Stimulated activated CD8-positive, alpha-beta memory T cell treated with anti-CD3 and anti-CD28 coated beads, Interleukin-12 subunit alpha, Interleukin-12 subunit beta, amount 100 ng/mL, for 24 hours (primary cell): Measurements from ENCODE around the gene ESYT2.

Source experiments
- DNase-seq: peaks from one replicate; pipeline ENCODE4 v3.0.0-alpha.2; 2020; ENCODE audit errors: extremely low read depth

The ESYT2 gene

DNA sequence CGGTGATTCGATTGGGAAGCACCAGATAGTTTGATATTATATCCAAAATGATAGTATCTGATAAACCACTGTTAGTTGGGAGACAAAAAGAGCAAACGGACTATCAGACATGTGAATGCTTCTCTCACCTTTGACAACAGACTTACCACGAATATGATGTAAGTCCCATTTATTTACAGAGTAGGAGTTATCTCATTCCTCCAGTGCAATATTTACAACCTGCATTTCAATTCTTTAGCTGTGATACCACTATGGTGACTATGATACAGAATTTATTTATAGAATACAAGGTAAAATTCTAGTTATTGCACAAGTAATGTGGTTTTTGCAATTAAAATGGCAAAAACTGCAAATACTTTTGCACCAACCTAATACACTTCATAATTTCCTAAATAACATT lies 61.6 kb downstream of the ESYT2 start:
- no peak for DNase-seq

DNA sequence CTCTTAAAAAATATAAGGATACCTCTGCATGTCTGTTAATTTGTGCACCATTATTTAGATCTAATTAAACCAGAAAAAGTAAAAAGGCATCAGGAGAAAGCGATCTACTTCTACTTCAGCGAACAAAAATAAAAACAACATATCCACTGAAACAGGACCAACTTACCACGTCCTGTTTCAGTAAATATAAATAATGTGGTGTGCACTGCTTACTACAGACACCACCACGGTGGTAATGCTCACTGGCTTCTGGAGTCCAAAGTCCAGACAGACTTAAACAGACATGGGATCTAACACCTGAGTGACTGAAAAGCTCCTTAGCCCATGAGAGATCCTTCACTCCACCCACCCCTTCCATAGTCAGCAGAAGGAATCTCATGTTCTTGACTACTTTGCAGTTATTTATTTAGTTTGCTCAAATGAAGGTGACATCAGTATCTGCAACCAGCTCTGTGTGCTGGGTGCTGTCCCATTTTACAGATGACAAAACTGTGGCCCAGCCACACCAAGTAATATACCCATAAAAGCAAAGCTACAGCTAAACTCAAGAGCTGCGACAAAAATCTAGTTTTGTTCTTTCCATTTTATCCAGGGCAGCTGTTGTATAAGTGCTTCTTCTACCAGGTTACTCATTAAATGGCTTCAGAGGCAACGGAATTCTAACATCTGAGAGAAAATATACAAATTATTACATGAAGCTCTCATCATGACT lies 62.6 kb downstream of the ESYT2 start:
- DNase-seq = no peak

- no peak for DNase-seq
These were observed 64.3 kb downstream of the ESYT2 start for GRCh38 chr7:158765020-158765419.

DNA sequence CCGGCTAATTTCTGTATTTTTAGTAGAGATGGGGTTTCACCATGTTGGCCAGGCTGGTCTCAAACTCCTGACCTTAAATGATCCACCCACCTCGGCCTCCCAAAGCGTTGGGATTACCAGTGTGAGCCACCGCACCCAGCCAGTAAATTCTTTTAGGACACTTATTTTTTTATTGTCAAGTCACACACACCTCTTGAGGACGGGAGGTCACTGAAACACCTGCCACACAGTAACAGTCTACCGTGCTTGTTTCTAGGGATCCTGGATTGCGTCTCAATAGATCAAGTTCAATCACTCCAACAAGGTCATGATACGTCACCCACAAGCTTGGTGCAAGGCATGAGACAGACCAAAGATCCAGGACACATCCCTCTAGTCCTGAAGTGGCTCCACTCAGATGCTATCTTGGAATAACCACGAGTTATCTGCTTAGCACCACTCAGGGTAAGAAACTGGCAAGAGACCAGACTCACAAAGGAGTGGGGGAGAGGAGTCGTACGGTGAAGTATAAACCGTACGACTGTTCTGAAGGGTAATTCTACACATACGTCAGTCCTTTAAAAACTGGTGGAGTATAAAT lies 65.8 kb downstream of the ESYT2 start:
- DNase-seq = no peak

- DNase-seq = no peak
These were observed 67.4 kb downstream of the ESYT2 start for GRCh38 chr7:158761945-158762344.

GRCh38 chr7:158760936-158761335 lies 68.4 kb downstream of the ESYT2 start:
- DNase-seq = no peak

DNA sequence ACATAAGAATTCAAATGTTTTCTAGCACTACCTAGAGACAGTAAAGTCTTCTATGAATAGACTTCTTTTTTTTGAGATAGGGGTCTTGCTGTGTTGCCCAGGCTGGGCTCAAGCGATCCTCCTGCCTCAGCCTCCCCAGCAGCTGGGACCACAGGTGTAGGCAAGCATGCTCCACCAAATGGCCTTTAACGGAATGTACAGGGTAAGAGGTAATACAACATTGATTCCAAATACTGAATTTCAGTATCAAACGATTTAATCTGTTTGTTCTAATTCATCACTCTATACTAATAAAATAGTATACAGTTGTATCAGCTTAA lies 68.9 kb downstream of the ESYT2 start:
- DNase-seq = no peak

DNA sequence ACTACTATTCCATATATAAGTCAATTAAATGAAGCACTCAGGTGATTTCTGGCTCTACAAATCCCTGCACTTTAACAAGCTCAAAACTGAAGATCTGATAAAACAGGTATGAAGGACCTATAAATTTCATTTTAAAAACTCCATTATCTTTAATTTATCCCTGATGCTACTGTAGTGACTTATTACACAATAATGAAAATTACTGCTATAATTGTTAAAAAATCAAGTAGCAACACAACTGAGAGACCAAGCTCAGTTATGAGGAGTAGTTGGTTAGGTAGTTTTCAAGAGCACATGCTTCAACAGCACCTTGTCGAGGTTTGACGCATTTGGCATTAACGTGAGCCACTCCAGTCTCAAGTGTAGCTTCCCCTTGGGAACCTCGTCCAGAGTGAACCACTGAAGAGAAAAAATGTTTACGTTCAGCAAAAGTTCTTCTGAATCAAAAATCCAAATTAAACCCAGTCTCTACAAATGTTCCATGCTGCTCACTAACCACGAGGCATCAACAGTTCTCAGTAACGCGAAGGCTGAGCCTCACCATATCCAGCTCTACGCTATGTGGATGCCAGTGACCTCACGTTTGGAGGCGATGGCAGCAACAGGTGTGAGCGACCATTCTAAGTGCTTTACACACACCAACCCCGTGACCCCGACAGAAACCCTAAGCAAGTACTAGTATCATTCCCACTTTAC lies 69.4 kb downstream of the ESYT2 start:
- DNase-seq = no peak

DNA sequence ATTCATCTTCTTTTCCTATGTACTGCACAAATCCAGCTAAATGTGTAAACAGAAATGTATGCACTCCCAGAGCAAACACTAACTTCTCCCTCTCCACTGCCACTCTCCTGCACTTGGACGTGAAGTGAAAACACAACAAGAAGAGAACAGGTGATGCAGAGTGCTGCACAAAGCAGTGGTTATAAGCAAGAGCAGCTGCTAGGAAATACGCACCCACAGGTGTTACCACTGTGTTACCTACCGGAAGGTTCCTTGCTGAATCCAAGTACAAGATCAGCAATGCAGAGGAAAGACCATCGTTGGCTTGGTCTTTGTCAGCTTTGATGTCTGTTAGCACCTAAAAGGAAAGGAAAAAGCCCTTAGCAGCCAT lies 70.1 kb downstream of the ESYT2 start:
- DNase-seq = no peak

- DNase-seq = no peak
These were observed 70.6 kb downstream of the ESYT2 start for GRCh38 chr7:158758586-158759244.

GRCh38 chr7:158757404-158757989 lies 71.8 kb downstream of the ESYT2 start:
- DNase-seq = no peak

GRCh38 chr7:158754746-158755444 lies 74.4 kb downstream of the ESYT2 start:
- no peak for DNase-seq

- DNase-seq = no peak
These were observed 75.4 kb downstream of the ESYT2 start for GRCh38 chr7:158753900-158754299.

DNA sequence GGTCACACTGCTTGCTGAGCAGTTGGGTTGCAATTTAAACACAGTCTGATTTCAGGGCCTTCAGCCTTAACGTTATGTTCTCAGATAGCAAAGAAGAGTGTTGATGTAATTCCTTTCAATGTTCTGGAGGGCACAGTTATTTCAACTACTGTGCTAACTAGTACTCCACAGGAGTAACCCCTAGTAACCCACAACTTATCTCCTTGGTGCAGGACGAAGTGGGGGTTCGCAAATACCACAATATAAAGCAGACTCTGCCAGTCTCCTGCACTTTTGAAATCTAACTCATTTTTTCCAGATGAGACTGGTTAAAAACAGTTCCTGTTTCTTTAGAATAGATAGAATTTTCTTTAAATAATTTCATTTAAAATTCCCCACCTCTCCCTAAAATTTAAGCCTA lies 77.6 kb downstream of the ESYT2 start:
- no peak for DNase-seq

DNA sequence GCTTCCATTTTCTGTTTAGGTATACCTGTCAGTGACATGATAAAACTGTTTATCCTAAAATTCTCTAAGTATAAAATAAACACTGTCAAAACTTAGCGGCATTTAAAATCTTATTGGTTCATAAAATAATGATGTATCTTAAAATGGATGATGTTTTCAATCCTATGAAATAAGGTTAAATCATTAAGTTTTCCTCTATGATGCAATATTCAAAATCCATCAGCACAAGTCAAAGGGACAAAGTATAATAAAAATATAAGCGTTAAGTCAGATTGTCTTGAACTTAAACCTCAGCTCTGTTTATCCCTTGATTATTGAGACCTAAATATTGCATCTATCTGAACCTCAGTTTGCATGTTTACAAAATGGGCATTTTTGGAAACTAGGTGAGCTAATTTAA lies 78.1 kb downstream of the ESYT2 start:
- no peak for DNase-seq

- no peak for DNase-seq
These were observed 78.6 kb downstream of the ESYT2 start for GRCh38 chr7:158750702-158751101.

DNA sequence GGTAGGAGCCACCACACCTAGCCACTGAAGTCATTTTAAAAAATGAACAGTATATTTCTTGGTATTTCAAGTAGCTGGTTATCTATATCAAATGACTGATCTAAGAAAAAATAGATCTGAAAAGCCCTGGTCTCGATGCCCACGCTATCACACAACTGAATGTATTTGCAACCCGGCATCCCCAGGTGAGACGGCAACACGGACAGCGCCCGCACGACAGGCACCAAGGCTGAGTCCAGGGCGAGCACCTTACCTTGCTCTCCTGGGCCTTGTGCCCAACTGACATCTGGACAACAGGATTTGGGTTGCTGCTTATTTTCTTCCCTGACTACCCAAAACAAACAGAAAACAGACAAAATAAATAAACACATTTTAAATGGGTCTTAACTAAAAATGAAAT lies 79.9 kb downstream of the ESYT2 start:
- no peak for DNase-seq

DNA sequence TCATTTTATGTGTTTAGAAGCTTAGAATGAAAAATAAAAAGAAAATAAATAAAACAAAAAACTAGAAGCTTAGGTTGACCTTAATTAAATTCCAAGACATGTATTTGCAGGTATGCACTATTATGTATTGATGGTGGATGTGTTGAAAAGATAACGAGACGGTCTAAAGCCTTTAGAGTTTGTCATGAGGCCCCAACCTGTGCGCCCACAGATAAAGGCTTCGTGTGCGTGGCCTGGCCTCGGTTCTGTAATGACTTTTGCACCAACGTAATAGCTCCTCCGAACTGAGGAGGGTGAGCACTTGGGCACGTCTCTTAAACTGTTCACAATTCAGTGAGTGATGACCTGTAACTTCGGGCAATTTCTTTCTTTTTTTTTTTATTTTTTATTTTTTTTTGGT lies 81.0 kb downstream of the ESYT2 start:
- DNase-seq = no peak

GRCh38 chr7:158747408-158747807 lies 81.9 kb downstream of the ESYT2 start:
- no peak for DNase-seq

GRCh38 chr7:158746957-158747356 lies 82.4 kb downstream of the ESYT2 start:
- no peak for DNase-seq

GRCh38 chr7:158745057-158745715 lies 84.1 kb downstream of the ESYT2 start:
- DNase-seq = no peak
